GM12891 (cell line): ENCODE data around the gene LYPD3.

Source experiments
- PAX5 ChIP-seq: IDR thresholded peaks from 2 replicates; pipeline ENCODE4 v1.6.1; 2011; ENCODE audit warnings: low read length, moderate library complexity, mild to moderate bottlenecking; ENCODE audit not compliant: insufficient read depth, severe bottlenecking
- POLR2A ChIP-seq: IDR thresholded peaks from 2 replicates; pipeline ENCODE4 v1.6.1; 2011; ENCODE audit warnings: low read depth, low read length, control low read depth
- POLR2AphosphoS5 ChIP-seq: IDR thresholded peaks from 2 replicates; pipeline ENCODE4 v1.6.1; 2011; ENCODE audit warnings: low read depth, low read length, control low read depth
- TAF1 ChIP-seq: IDR thresholded peaks from 2 replicates; pipeline ENCODE4 v1.6.1; 2011; ENCODE audit warnings: low read depth, low read length, control low read depth

DNA sequence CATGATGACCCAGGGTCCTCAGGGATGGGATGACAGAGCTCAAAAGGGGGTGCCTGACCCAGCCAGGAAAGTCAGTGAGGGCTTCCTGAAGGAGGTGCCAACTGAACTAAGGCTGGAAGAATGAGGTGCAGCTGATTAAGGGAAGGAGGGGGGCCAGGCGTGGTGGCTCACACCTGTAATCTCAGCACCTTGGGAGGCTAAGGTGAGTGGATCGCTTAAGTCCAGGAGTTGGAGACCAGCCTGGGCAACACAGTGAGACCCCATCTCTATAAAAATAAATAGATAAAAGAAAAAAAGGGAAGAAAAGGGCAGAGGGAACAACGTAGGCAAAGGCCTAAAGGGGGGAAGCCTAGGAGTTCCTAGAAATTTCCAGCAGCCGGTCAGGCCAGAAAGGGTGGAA lies 9.1 kb upstream of the LYPD3 start:
- TF ChIP-seq POLR2AphosphoS5, result no peak
- no peak for TF ChIP-seq POLR2A
- TF ChIP-seq TAF1, result no peak
- TF ChIP-seq PAX5, result no peak
